CD14-positive monocyte (primary cell): ENCODE data around the gene ANP32B. TPM values are rescaled to one million over a fixed set of nuclear protein-coding genes. Genes with fewer than 3 reads are reported as not detected.

Source experiments
- DNase-seq, 3 donors: peaks; one replicate each; pipeline ENCODE4 v3.0.0-alpha.2; 2011 to 2022
- H2AFZ ChIP-seq: 2 replicates; pipeline ENCODE4 v1.6.0; 2012; ENCODE audit warnings: mild to moderate bottlenecking, low read depth, low read length, inconsistent platforms; ENCODE audit not compliant: insufficient read depth, poor library complexity, severe bottlenecking
- H3K27ac ChIP-seq, 2 donors: 1 replicate in 1 of 2; 2 replicates in 1 of 2; pipeline ENCODE4 v1.5.1; 2012 to 2013; ENCODE audit warnings: low read length in 2 of 2, control low read depth in 1 of 2, inconsistent platforms in 1 of 2, low read depth in 1 of 2, mild to moderate bottlenecking in 1 of 2
- H3K27me3 ChIP-seq, 2 donors: one replicate each; pipeline versions ENCODE4 v1.6.0 to v1.6.1; 2011 to 2013; ENCODE audit warnings: low read length in 2 of 2; ENCODE audit not compliant: control insufficient read depth in 2 of 2, insufficient read depth in 2 of 2
- H3K36me3 ChIP-seq, 2 donors: replicated peaks in 1 of 2; 1 replicate in 1 of 2; 2 replicates in 1 of 2; pipeline versions ENCODE4 v1.5.1 to v1.6.1; 2012 to 2013; ENCODE audit warnings: low read length in 2 of 2, control low read depth in 1 of 2, inconsistent platforms in 1 of 2, mild to moderate bottlenecking in 1 of 2; ENCODE audit not compliant: insufficient read depth in 2 of 2, control insufficient read depth in 1 of 2
- H3K4me1 ChIP-seq, 2 donors: 1 replicate in 1 of 2; 2 replicates in 1 of 2; pipeline versions ENCODE4 v1.5.1 to v1.6.1; 2012 to 2013; ENCODE audit warnings: low read length in 2 of 2, control low read depth in 1 of 2, inconsistent platforms in 1 of 2, mild to moderate bottlenecking in 1 of 2, moderate library complexity in 1 of 2; ENCODE audit not compliant: insufficient read depth in 2 of 2, control insufficient read depth in 1 of 2
- H3K4me2 ChIP-seq: replicated peaks from 2 replicates; pipeline ENCODE3; 2012; ENCODE audit warnings: low read length, moderate library complexity, mild to moderate bottlenecking; ENCODE audit not compliant: poor library complexity, severe bottlenecking; ENCODE audit errors: extremely low read depth
- H3K4me3 ChIP-seq, 3 experiments: fragments of 200-600 bp in 1 of 3; sonication (generic) in 1 of 3; replicated peaks in 1 of 3; 1 replicate in 2 of 3; 2 replicates in 1 of 3; pipeline ENCODE4 v1.5.1; 2011 to 2013; ENCODE audit warnings: low read length in 3 of 3, mild to moderate bottlenecking in 3 of 3, control low read depth in 2 of 3, low read depth in 2 of 3, inconsistent platforms in 1 of 3, moderate library complexity in 1 of 3
- H3K79me2 ChIP-seq: 2 replicates; pipeline ENCODE4 v1.6.0; 2012; ENCODE audit warnings: mild to moderate bottlenecking, control low read depth, inconsistent platforms, low read length, moderate library complexity; ENCODE audit not compliant: insufficient read depth
- H3K9ac ChIP-seq: 2 replicates; pipeline ENCODE4 v1.6.0; 2017; ENCODE audit warnings: low read length, mild to moderate bottlenecking; ENCODE audit not compliant: insufficient read depth, poor library complexity, severe bottlenecking
- H3K9me3 ChIP-seq, 2 donors: replicated peaks in 1 of 2; 1 replicate in 1 of 2; 2 replicates in 1 of 2; pipeline versions ENCODE4 v1.5.1 to v1.6.1; 2012 to 2013; ENCODE audit warnings: low read length in 2 of 2, control low read depth in 1 of 2; ENCODE audit not compliant: control insufficient read depth in 1 of 2, insufficient read depth in 1 of 2
- H4K20me1 ChIP-seq: 2 replicates; pipeline ENCODE4 v1.6.0; 2012; ENCODE audit warnings: mild to moderate bottlenecking, low read length, control low read depth, moderate library complexity; ENCODE audit not compliant: insufficient read depth
- H3K27ac Mint-ChIP-seq, 7 donors: one replicate each; pipeline ENCODE4 v1.8.0; 2020; ENCODE audit warnings: mild to moderate bottlenecking in 7 of 7, mixed read lengths in 7 of 7, moderate library complexity in 6 of 7, inconsistent platforms in 2 of 7
- H3K27me3 Mint-ChIP-seq, 3 donors: one replicate each; pipeline ENCODE4 v1.8.0; 2021 to 2022; ENCODE audit warnings: low read depth in 3 of 3, mild to moderate bottlenecking in 3 of 3, mixed read lengths in 3 of 3, moderate library complexity in 3 of 3, inconsistent platforms in 1 of 3
- H3K36me3 Mint-ChIP-seq, 2 donors: one replicate each; pipeline ENCODE4 v1.8.0; 2020; ENCODE audit warnings: mixed read lengths in 2 of 2, inconsistent platforms in 1 of 2, mild to moderate bottlenecking in 1 of 2
- H3K4me1 Mint-ChIP-seq: one replicate; pipeline ENCODE4 v1.8.0; 2020; ENCODE audit warnings: mild to moderate bottlenecking, mixed read lengths
- H3K4me3 Mint-ChIP-seq, 2 donors: one replicate each; pipeline ENCODE4 v1.8.0; 2020; ENCODE audit warnings: mild to moderate bottlenecking in 2 of 2, mixed read lengths in 2 of 2, moderate library complexity in 1 of 2
- H3K9me3 Mint-ChIP-seq, 7 donors: one replicate each; pipeline ENCODE4 v1.8.0; 2020 to 2022; ENCODE audit warnings: mixed read lengths in 7 of 7, mild to moderate bottlenecking in 6 of 7, moderate library complexity in 6 of 7, inconsistent platforms in 2 of 7
- WGBS: methylation state at CpG from one replicate; pipeline ENCODE4 v1.1.5; 2013; ENCODE audit warnings: missing lambda C conversion rate; ENCODE audit not compliant: insufficient coverage; 5-methylcytosine and 5-hydroxymethylcytosine counted together
- intact Hi-C, 2 donors: fragments of 100-400 bp; cut with micrococcal nuclease; formaldehyde crosslinking; loops; one replicate each; pipeline versions ENCODE4 v1.15.0 to v1.15.1; 2023
- polyA minus RNA-seq: library from RNA; depleted of rRNA, polyadenylated mRNA; stranded (reverse); fragments of >200 nt; gene quantifications from 2 replicates; pipeline ENCODE4 v1.2.3, GENCODE V29; 2012
- polyA plus RNA-seq, 3 donors: library from polyadenylated mRNA; depleted of rRNA in 1 of 3; unstranded in 2 of 3; stranded (reverse) in 1 of 3; fragments of 300-500 nt in 2 of 3; fragments of >200 nt in 1 of 3; fragmentation: Illumina TruSeq in 2 of 3; gene quantifications; 1 replicate in 2 of 3; 2 replicates in 1 of 3; pipeline ENCODE4 v1.2.3, GENCODE V29; 2012 to 2021
- total RNA-seq, 12 experiments: library from RNA in 1 of 12; stranded (reverse) in 1 of 12; fragments of 120-200 nt in 1 of 12; gene quantifications; one replicate each; pipeline ENCODE4 v1.2.4 and lab custom pipeline; 2013 to 2026; ENCODE audit warnings: mixed read lengths in 6 of 12, inconsistent platforms in 1 of 12
- TF ChIP-seq, protein P1 (sequence below): fragments of 200-600 bp; IDR thresholded peaks from one replicate; pipeline ENCODE4 v1.8.0; 2022; ENCODE audit warnings: antibody characterized with exemption, mild to moderate bottlenecking

Gene ANP32B
- total RNA-seq (2013): 15.3 TPM
- 10 to 100 TPM; 29.7 to 40.7 (median 30.8) TPM for polyA plus RNA-seq
- 7.5 and 9.5 TPM in 2 replicates for polyA minus RNA-seq
- 2.8 to 37.7 (median 10.3) reads per million in 11 experiments for total RNA-seq (lab: John Stamatoyannopoulos, UW)

DNA sequence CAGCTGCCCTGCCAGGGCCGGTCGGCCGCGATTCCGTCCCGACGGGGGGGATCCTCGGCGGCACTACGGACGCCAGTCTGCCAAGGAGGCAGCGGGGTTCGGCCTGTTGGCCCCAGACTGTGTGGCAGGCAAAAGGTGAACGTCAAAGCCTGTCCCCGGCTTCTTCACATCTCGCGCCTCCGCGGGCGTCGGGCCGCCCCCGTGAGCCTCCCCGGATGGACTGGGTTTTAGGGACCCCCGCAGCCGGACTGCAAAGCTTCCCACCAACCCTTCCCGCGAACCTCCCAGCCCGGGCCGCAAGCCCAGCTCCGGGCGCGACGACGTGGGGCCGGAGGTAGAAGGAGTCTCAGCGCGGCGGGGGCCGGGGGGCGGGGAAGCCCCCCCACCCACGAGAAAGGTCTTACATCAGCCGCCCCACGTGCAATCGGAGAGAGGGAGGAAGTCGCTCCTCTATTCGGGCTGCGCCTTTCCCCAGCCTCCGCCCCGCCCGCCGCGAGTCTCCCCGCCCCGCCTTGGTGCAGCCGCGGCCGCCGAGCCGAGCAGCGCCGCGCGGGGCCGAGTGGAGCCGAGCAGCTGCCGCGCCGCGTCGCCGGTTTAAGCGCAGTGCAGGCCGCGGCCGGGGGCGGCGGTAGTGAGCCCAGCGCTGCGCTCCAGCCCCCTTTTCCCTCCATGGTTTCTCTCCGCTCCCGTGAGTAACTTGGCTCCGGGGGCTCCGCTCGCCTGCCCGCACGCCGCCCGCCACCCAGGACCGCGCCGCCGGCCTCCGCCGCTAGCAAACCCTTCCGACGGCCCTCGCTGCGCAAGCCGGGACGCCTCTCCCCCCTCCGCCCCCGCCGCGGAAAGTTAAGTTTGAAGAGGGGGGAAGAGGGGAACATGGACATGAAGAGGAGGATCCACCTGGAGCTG, at the start of gene ANP32B:
Gene ANP32B, plus strand, starts transcription at position 659 of the 906 bp plus-strand sequence. Its CDS starts 215 bp downstream, at position 874.
- peaks cover 0 to 8% of the 10 kb centered on the region in 2 donors for H3K27me3 ChIP-seq
- TF ChIP-seq, protein P1, sequence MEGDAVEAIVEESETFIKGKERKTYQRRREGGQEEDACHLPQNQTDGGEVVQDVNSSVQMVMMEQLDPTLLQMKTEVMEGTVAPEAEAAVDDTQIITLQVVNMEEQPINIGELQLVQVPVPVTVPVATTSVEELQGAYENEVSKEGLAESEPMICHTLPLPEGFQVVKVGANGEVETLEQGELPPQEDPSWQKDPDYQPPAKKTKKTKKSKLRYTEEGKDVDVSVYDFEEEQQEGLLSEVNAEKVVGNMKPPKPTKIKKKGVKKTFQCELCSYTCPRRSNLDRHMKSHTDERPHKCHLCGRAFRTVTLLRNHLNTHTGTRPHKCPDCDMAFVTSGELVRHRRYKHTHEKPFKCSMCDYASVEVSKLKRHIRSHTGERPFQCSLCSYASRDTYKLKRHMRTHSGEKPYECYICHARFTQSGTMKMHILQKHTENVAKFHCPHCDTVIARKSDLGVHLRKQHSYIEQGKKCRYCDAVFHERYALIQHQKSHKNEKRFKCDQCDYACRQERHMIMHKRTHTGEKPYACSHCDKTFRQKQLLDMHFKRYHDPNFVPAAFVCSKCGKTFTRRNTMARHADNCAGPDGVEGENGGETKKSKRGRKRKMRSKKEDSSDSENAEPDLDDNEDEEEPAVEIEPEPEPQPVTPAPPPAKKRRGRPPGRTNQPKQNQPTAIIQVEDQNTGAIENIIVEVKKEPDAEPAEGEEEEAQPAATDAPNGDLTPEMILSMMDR: peak; percentile 97
- Mint-ChIP-seq H3K4me3 (peak within 1 kb of the TSS; percentile 83 to 90), H3K4me1 (peaks cover 31% of the 10 kb centered on the region), H3K36me3 (no peaks in the 10 kb centered on the region), H3K9me3 (peaks cover 0 to 2% (median 0%) of the 10 kb centered on the region in 7 donors), H3K27ac (peak within 1 kb of the TSS; percentile 59 to 89 (median 85)), H3K27me3 (peaks cover 3 to 6% (median 3%) of the 10 kb centered on the region in 3 donors)
- H3K9me3 ChIP-seq: no peaks in the 10 kb centered on the region
- no peaks in the 10 kb centered on the region for H3K36me3 ChIP-seq
- H4K20me1 ChIP-seq: peaks cover 29% of the 10 kb centered on the region
- H3K9ac ChIP-seq: peak within 1 kb of the TSS; percentile 90
- intact Hi-C loops: loop anchor here in 1 of 2 donors (10.0 kb wide), 1 partner anchor 72 kb away; the partner anchor contains the start of gene NANS
- H3K27ac ChIP-seq: peak within 1 kb of the TSS; percentile 83 to 87
- H2AFZ ChIP-seq: peak within 1 kb of the TSS; percentile 98
- peak; percentile 82 to 90 (median 86) for DNase-seq
- H3K4me2 ChIP-seq: peak within 1 kb of the TSS; percentile 86
- under 1% methylated on average over 77 of the region's 105 CpGs for WGBS
- H3K79me2 ChIP-seq: peaks cover 59% of the 10 kb centered on the region
- peaks cover 28 to 43% of the 10 kb centered on the region in 2 donors for H3K4me1 ChIP-seq
- H3K4me3 ChIP-seq: peak within 1 kb of the TSS; percentile 82 to 95 (median 95)

DNA sequence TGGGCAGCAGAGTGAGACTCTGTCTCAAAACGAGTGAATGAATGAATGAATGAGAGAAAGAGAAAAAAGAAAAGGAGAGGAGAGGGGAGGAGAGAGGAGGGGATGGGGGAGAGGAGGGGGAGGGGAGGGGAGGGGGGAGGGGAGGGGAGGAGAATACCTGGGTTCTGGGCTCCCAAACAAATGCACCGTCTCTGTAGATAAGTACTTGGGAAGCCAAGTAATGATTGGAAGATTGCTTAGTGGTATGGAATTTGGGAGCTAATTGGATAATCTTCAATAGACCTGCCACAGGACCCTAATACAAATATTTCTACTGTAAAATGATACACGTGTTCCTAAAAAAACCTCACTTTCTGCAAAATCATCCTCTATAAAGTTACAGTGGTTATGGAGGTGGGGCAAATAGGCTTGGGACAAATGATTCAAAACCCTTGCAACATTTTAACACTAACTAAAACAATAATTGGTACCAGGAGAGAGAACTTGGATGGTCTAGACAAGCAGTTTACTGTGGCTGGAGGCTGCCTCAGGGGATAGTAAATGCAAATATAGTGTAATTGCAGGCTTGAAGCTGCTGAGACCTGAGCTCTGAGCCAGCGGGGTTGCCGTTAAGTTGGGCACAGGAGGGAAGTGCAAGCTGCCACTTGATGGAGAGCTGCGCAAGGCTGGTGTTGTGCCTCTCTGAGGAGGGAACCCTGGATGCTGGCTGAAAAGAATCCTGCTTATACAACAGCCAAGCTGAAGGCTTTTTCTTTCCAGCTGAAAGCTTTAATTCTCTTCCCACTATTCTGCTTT, 48.6 kb upstream of the ANP32B start:
- no peaks in the 10 kb centered on the region for H3K9me3 Mint-ChIP-seq
- H3K4me1 Mint-ChIP-seq: peaks cover 12% of the 10 kb centered on the region
- no peaks in the 10 kb centered on the region for H4K20me1 ChIP-seq
- H3K4me1 ChIP-seq: peaks cover 0 to 4% of the 10 kb centered on the region in 2 donors
- H3K27me3 Mint-ChIP-seq: peaks cover 0 to 2% (median 2%) of the 10 kb centered on the region in 3 donors
- H3K27ac ChIP-seq: no peak overlapping the region
- no peak overlapping the region for H3K4me2 ChIP-seq
- H3K36me3 ChIP-seq: no peaks in the 10 kb centered on the region
- H3K27ac Mint-ChIP-seq: no peak overlapping the region
- H3K27me3 ChIP-seq: no peaks in the 10 kb centered on the region
- intact Hi-C loops: loop anchor here in 1 of 2 donors (10.0 kb wide), 1 partner anchor 230 kb away; no protein-coding TSS in a partner anchor
- TF ChIP-seq, protein P1: no peak
- H3K9me3 ChIP-seq: no peaks in the 10 kb centered on the region
- no peak for DNase-seq
- no peak overlapping the region for H3K4me3 ChIP-seq
- no CpG with 5 or more reads among the region's 6 CpGs for WGBS
- H3K4me3 Mint-ChIP-seq: no peak overlapping the region
- no peak overlapping the region for H3K9ac ChIP-seq
- peak overlapping the region; percentile 47 for H2AFZ ChIP-seq
- H3K79me2 ChIP-seq: no peaks in the 10 kb centered on the region
- H3K36me3 Mint-ChIP-seq: no peaks in the 10 kb centered on the region
